ES-I3 (cell line): Measurements from ENCODE around the gene WDR64.

Experiments used
- H3K36me3 ChIP-seq: 2 replicates; pipeline ENCODE4 v1.6.1; 2013; ENCODE audit warnings: mild to moderate bottlenecking, low read length, control low read depth, moderate library complexity; ENCODE audit not compliant: insufficient read depth
- H3K4me1 ChIP-seq: 2 replicates; pipeline ENCODE4 v1.6.1; 2013; ENCODE audit warnings: mild to moderate bottlenecking, control low read depth, low read length; ENCODE audit not compliant: insufficient read depth
- H3K9ac ChIP-seq: 2 replicates; pipeline ENCODE4 v1.6.1; 2013; ENCODE audit warnings: low read depth, mild to moderate bottlenecking, low read length, moderate library complexity
- H3K9me3 ChIP-seq: 2 replicates; pipeline ENCODE4 v1.6.1; 2013; ENCODE audit warnings: mild to moderate bottlenecking, low read length, moderate library complexity; ENCODE audit not compliant: control insufficient read depth, insufficient read depth

Gene WDR64

GRCh38 chr1:241617426-241617825 lies 34.7 kb upstream of the WDR64 start:
- Histone ChIP-seq H3K9me3 (no peaks in the 10 kb centered on the region), H3K9ac (no peak overlapping the region), H3K36me3 (no peaks in the 10 kb centered on the region), H3K4me1 (no peaks in the 10 kb centered on the region)

GRCh38 chr1:241622669-241623068 lies 29.4 kb upstream of the WDR64 start:
- no peak overlapping the region for H3K9ac ChIP-seq
- H3K4me1 ChIP-seq, result peaks cover 1% of the 10 kb centered on the region; the same call in 1 of the 2 replicates
- H3K36me3 ChIP-seq, result no peaks in the 10 kb centered on the region

GRCh38 chr1:241624935-241625334 lies 27.1 kb upstream of the WDR64 start:
- no peak overlapping the region for H3K9ac ChIP-seq
- H3K9me3 ChIP-seq, result no peaks in the 10 kb centered on the region
- H3K4me1 ChIP-seq, result peaks cover 8% of the 10 kb centered on the region
- no peaks in the 10 kb centered on the region for H3K36me3 ChIP-seq

More at GRCh38 chr1:241622669-241623068, 29.4 kb upstream of the WDR64 start:
- H3K9me3 ChIP-seq, result no peaks in the 10 kb centered on the region

- Histone ChIP-seq H3K4me1 (peaks cover 8% of the 10 kb centered on the region), H3K9ac (no peak overlapping the region), H3K9me3 (no peaks in the 10 kb centered on the region), H3K36me3 (no peaks in the 10 kb centered on the region)
Observed at GRCh38 chr1:241627453-241628259, 24.4 kb upstream of the WDR64 start.

GRCh38 chr1:241630005-241630404 lies 22.1 kb upstream of the WDR64 start:
- no peak overlapping the region for H3K9ac ChIP-seq
- H3K4me1 ChIP-seq, result peaks cover 8% of the 10 kb centered on the region
- H3K36me3 ChIP-seq, result no peaks in the 10 kb centered on the region; the same call in 1 of the 2 replicates

GRCh38 chr1:241630476-241630875 lies 21.6 kb upstream of the WDR64 start:
- no peaks in the 10 kb centered on the region for H3K9me3 ChIP-seq
- H3K9ac ChIP-seq, result no peak overlapping the region
- H3K4me1 ChIP-seq, result peaks cover 8% of the 10 kb centered on the region
- peaks cover 2% of the 10 kb centered on the region; the same call in 1 of the 2 replicates for H3K36me3 ChIP-seq

More at GRCh38 chr1:241630005-241630404, 22.1 kb upstream of the WDR64 start:
- no peaks in the 10 kb centered on the region for H3K9me3 ChIP-seq

- no peaks in the 10 kb centered on the region for H3K9me3 ChIP-seq
- H3K4me1 ChIP-seq, result peaks cover 8% of the 10 kb centered on the region
- H3K9ac ChIP-seq, result no peak overlapping the region
- H3K36me3 ChIP-seq, result peaks cover 5% of the 10 kb centered on the region
Observed at GRCh38 chr1:241630899-241631298, 21.2 kb upstream of the WDR64 start.

GRCh38 chr1:241631674-241632073 lies 20.4 kb upstream of the WDR64 start:
- H3K4me1 ChIP-seq, result peaks cover 8% of the 10 kb centered on the region
- H3K36me3 ChIP-seq, result peaks cover 5% of the 10 kb centered on the region
- H3K9me3 ChIP-seq, result no peaks in the 10 kb centered on the region
- no peak overlapping the region for H3K9ac ChIP-seq

- H3K4me1 ChIP-seq, result peaks cover 13% of the 10 kb centered on the region
- no peak overlapping the region for H3K9ac ChIP-seq
- peaks cover 5% of the 10 kb centered on the region for H3K36me3 ChIP-seq
- H3K9me3 ChIP-seq, result no peaks in the 10 kb centered on the region
Observed at GRCh38 chr1:241632987-241633386, 19.1 kb upstream of the WDR64 start.

GRCh38 chr1:241635556-241636152 lies 16.4 kb upstream of the WDR64 start:
- peaks cover 5% of the 10 kb centered on the region for H3K36me3 ChIP-seq
- H3K4me1 ChIP-seq, result peaks cover 15% of the 10 kb centered on the region

GRCh38 chr1:241636291-241636690 lies 15.8 kb upstream of the WDR64 start:
- Histone ChIP-seq H3K36me3 (peaks cover 5% of the 10 kb centered on the region), H3K9ac (no peak overlapping the region), H3K4me1 (peaks cover 15% of the 10 kb centered on the region), H3K9me3 (no peaks in the 10 kb centered on the region)

More at GRCh38 chr1:241635556-241636152, 16.4 kb upstream of the WDR64 start:
- Histone ChIP-seq H3K9ac (no peak overlapping the region), H3K9me3 (no peaks in the 10 kb centered on the region)

- H3K36me3 ChIP-seq, result peaks cover 5% of the 10 kb centered on the region
- no peak overlapping the region for H3K9ac ChIP-seq
- peaks cover 15% of the 10 kb centered on the region for H3K4me1 ChIP-seq
- no peaks in the 10 kb centered on the region for H3K9me3 ChIP-seq
Observed at GRCh38 chr1:241637046-241637590, 15.0 kb upstream of the WDR64 start.

- Histone ChIP-seq H3K4me1 (peaks cover 15% of the 10 kb centered on the region), H3K36me3 (peaks cover 5% of the 10 kb centered on the region), H3K9ac (peak overlapping the region; percentile 25; the same call in 1 of the 2 replicates), H3K9me3 (peaks cover 4% of the 10 kb centered on the region; the same call in 1 of the 2 replicates)
Observed at GRCh38 chr1:241637604-241638003, 14.5 kb upstream of the WDR64 start.

GRCh38 chr1:241638099-241638682 lies 13.9 kb upstream of the WDR64 start:
- Histone ChIP-seq H3K9ac (peak overlapping the region; percentile 25; the same call in 1 of the 2 replicates), H3K9me3 (peaks cover 4% of the 10 kb centered on the region; the same call in 1 of the 2 replicates), H3K4me1 (peaks cover 15% of the 10 kb centered on the region), H3K36me3 (peaks cover 5% of the 10 kb centered on the region)
